ENCODE data around the gene PCDHA8. TPM values are rescaled to one million over a fixed set of nuclear protein-coding genes. Genes with fewer than 3 reads are reported as not detected.
"Not testable (repeated sequence)": the region's sequence is repeated elsewhere in the genome, so short reads cannot be mapped to it uniquely, and the experiment has no call there.

PCDHA8 gene
- total RNA-seq, 1 donor from 2014 or later, result 5.4 TPM

DNA sequence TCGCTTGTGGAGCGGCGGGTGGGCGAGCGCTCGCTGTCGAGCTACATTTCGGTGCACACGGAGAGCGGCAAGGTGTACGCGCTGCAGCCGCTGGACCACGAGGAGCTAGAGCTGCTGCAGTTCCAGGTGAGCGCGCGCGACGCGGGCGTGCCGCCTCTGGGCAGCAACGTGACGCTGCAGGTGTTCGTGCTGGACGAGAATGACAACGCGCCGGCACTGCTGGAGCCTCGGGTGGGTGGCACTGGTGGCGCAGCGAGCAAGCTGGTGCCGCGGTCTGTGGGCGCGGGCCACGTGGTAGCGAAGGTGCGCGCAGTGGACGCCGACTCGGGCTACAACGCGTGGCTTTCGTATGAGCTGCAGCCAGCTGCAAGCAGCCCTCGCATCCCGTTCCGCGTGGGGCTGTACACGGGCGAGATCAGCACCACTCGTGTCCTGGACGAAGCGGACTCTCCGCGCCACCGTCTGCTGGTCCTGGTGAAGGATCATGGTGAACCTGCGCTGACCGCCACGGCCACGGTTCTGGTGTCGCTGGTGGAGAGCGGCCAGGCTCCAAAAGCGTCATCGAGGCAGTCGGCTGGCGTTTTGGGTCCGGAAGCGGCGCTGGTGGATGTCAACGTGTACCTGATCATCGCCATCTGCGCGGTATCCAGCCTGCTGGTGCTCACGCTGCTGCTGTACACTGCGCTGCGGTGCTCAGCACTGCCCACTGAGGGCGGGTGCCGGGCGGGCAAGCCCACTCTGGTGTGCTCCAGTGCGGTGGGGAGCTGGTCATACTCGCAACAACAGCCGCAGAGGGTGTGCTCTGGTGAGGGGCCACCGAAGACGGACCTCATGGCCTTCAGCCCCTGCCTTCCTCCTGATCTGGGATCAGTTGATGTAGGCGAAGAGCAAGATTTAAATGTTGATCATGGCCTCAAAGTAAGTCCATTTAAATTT, 2.1 kb downstream of the PCDHA8 start:
- TF ChIP-seq CTCF (IDR thresholded peaks at IDR 0.05; ENCODE audit: unreplicated experiment), result no peak
- H3K4me1 Mint-ChIP-seq, result no peaks in the 10 kb centered on the region
- no peak overlapping the region for H3K4me3 Mint-ChIP-seq
- no peak for DNase-seq (ENCODE audit: low spot score in 2 of 2, unreplicated experiment in 2 of 2)
- peaks cover 46% of the 10 kb centered on the region for H3K9me3 Mint-ChIP-seq
- H3K27me3 Mint-ChIP-seq (ENCODE audit: low read depth), result no peaks in the 10 kb centered on the region
- H3K36me3 Mint-ChIP-seq, result peaks cover 60% of the 10 kb centered on the region
- H3K27ac Mint-ChIP-seq, result no peak overlapping the region

DNA sequence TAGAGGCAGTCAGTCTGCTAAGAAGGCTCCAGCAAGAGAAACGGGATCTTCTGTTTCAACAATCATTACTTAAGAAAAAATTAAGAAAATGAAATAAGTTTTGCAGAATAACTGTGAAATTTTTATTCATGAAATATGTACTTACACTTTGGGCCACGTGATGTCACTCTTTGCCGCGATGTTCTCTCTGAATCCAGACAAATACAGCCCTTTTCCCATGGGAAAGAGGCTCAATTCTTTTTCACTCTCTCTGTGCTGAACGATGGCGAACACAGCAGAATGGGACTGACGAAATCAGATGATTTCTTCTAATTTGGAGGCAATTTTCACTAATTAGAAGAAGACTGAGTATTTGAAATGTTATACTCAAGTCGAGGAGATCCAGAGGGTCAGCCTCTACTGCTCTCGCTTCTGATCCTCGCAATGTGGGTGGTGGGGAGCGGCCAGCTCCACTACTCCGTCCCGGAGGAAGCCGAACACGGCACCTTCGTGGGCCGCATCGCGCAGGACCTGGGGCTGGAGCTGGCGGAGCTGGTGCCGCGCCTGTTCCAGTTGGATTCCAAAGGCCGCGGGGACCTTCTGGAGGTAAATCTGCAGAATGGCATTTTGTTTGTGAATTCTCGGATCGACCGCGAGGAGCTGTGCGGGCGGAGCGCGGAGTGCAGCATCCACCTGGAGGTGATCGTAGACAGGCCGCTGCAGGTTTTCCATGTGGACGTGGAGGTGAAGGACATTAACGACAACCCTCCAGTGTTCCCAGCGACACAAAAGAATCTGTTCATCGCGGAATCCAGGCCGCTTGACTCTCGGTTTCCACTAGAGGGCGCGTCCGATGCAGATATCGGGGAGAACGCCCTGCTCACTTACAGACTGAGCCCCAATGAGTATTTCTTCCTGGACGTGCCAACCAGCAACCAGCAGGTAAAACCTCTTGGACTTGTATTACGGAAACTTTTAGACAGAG, 7.4 kb downstream of the PCDHA8 start, which contains the start of gene PCDHA9:
TSS of gene PCDHA9 (plus strand) at position 244 of the 964 bp plus-strand sequence. CDS start at position 358, 114 bp downstream.
- H3K9me3 Mint-ChIP-seq, result peaks cover 39% of the 10 kb centered on the region
- H3K4me1 Mint-ChIP-seq; H3K27me3 Mint-ChIP-seq (ENCODE audit: low read depth); DNase-seq (ENCODE audit: low spot score in 2 of 2, unreplicated experiment in 2 of 2); H3K27ac Mint-ChIP-seq: not testable (repeated sequence)
- H3K36me3 Mint-ChIP-seq, result peaks cover 53% of the 10 kb centered on the region
- H3K4me3 Mint-ChIP-seq, result peak within 1 kb of the TSS; percentile 8

- not testable (repeated sequence) for H3K27me3 Mint-ChIP-seq (ENCODE audit: low read depth); H3K27ac Mint-ChIP-seq
Measured at GRCh38 chr5:140849831-140850634, 9.0 kb downstream of the PCDHA8 start.

GRCh38 chr5:140855772-140856674, 15.0 kb downstream of the PCDHA8 start, which contains the start of gene PCDHA10:
TSS of gene PCDHA10 (plus strand) at chr5:140855897. CDS start at chr5:140856049, 152 bp downstream.
- Mint-ChIP-seq H3K27ac (peak within 1 kb of the TSS; percentile 93), H3K36me3 (peaks cover 56% of the 10 kb centered on the region), H3K27me3 (ENCODE audit: low read depth) (no peaks in the 10 kb centered on the region), H3K9me3 (peaks cover 34% of the 10 kb centered on the region), H3K4me1 (peaks cover 9% of the 10 kb centered on the region), H3K4me3 (peak within 1 kb of the TSS; percentile 77)
- no peak for DNase-seq (ENCODE audit: low spot score in 2 of 2, unreplicated experiment in 2 of 2)
- peak; percentile 25 for TF ChIP-seq CTCF (IDR thresholded peaks at IDR 0.05; ENCODE audit: unreplicated experiment)

More at GRCh38 chr5:140849831-140850634, 9.0 kb downstream of the PCDHA8 start:
- Mint-ChIP-seq H3K36me3 (peaks cover 48% of the 10 kb centered on the region), H3K9me3 (peaks cover 37% of the 10 kb centered on the region)
- not testable (repeated sequence) for H3K4me3 Mint-ChIP-seq; H3K4me1 Mint-ChIP-seq; DNase-seq (ENCODE audit: low spot score in 2 of 2, unreplicated experiment in 2 of 2)

DNA sequence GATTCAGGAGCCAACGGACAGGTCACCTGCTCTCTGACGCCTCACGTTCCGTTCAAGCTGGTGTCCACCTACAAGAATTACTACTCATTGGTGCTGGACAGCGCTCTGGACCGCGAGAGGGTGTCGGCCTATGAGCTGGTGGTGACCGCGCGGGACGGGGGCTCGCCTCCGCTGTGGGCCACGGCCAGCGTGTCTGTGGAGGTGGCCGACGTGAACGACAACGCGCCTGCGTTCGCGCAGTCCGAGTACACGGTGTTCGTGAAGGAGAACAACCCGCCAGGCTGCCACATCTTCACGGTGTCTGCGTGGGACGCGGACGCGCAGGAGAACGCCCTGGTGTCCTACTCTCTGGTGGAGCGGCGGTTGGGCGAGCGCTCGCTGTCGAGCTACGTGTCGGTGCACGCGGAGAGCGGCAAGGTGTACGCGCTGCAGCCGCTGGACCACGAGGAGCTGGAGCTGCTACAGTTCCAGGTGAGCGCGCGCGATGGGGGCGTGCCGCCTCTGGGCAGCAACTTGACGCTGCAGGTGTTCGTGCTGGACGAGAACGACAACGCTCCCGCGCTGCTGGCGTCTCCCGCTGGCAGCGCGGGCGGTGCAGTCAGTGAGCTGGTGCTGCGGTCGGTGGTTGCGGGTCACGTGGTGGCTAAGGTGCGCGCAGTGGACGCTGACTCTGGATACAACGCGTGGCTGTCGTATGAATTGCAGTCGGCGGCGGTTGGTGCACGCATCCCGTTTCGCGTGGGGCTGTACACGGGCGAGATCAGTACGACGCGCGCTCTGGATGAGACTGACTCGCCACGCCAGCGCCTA, 16.4 kb downstream of the PCDHA8 start:
- no peak for TF ChIP-seq CTCF (IDR thresholded peaks at IDR 0.05; ENCODE audit: unreplicated experiment)
- peaks cover 44% of the 10 kb centered on the region for H3K9me3 Mint-ChIP-seq
- H3K4me3 Mint-ChIP-seq, result no peak overlapping the region
- no peaks in the 10 kb centered on the region for H3K27me3 Mint-ChIP-seq (ENCODE audit: low read depth)
- no peak overlapping the region for H3K27ac Mint-ChIP-seq
- peaks cover 63% of the 10 kb centered on the region for H3K36me3 Mint-ChIP-seq
- no peak for DNase-seq (ENCODE audit: low spot score in 2 of 2, unreplicated experiment in 2 of 2)
- peaks cover 9% of the 10 kb centered on the region for H3K4me1 Mint-ChIP-seq

Measured in mesothelial cell of epicardium (in vitro differentiated cells).